ENCODE results near the gene CSNK2A3. TPM values are rescaled to one million over a fixed set of nuclear protein-coding genes. Genes with fewer than 3 reads are reported as not detected.

Gene CSNK2A3
- total and polyA plus RNA-seq, 2 experiments from 2014 or later = 0.91 to 4.1 TPM

DNA sequence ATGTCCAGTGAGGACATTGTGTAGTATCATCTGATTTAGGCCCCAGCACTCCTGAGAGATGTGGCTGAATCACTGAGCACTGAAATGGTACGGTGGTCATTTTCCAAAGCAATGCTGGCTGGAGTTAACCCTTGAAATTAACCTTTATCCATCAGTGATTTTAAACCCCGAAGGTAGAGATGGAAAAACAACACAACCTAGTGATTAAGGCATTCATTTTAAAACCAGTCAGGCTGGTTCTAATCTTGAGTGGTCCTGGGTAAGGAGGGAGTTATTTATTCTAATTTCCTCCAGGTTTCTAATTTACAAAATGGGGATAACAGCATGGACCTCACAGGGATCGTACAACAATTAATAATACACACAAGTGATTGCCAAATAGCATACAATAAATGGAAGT, 6.6 kb upstream of the CSNK2A3 start:
- H3K36me3 ChIP-seq (ENCODE audit: insufficient read depth) = no peaks in the 10 kb centered on the region
- ATAC-seq (no peak), DNase-seq (ENCODE audit: low spot score) (no peak)
- Mint-ChIP-seq H3K4me1 (peaks cover 28% of the 10 kb centered on the region), H3K4me3 (no peak overlapping the region), H3K27me3 (ENCODE audit: insufficient read depth, low read depth, poor library complexity) (peaks cover 6% of the 10 kb centered on the region), H3K27ac (no peak overlapping the region; the same call in 1 of the 2 replicates), H3K9me3 (no peaks in the 10 kb centered on the region; the same call in 2 of the 3 replicates), H3K36me3 (ENCODE audit: low read depth) (peaks cover 3% of the 10 kb centered on the region; the same call in 1 of the 3 replicates)
- H3K27ac ChIP-seq (ENCODE audit: low read depth) = no peak overlapping the region
- H3K27me3 ChIP-seq (ENCODE audit: insufficient read depth) = no peaks in the 10 kb centered on the region
- no peaks in the 10 kb centered on the region for H3K9me2 ChIP-seq (ENCODE audit: insufficient read depth)
- no peak overlapping the region for H3K4me2 ChIP-seq
- no peak overlapping the region for H2AFZ ChIP-seq
- no peaks in the 10 kb centered on the region for H3F3A ChIP-seq (replicated peaks; ENCODE audit: low read depth)
- H3K4me1 ChIP-seq (ENCODE audit: insufficient read depth) = no peaks in the 10 kb centered on the region; the same call in 1 of the 2 replicates
- TF ChIP-seq, protein P1, sequence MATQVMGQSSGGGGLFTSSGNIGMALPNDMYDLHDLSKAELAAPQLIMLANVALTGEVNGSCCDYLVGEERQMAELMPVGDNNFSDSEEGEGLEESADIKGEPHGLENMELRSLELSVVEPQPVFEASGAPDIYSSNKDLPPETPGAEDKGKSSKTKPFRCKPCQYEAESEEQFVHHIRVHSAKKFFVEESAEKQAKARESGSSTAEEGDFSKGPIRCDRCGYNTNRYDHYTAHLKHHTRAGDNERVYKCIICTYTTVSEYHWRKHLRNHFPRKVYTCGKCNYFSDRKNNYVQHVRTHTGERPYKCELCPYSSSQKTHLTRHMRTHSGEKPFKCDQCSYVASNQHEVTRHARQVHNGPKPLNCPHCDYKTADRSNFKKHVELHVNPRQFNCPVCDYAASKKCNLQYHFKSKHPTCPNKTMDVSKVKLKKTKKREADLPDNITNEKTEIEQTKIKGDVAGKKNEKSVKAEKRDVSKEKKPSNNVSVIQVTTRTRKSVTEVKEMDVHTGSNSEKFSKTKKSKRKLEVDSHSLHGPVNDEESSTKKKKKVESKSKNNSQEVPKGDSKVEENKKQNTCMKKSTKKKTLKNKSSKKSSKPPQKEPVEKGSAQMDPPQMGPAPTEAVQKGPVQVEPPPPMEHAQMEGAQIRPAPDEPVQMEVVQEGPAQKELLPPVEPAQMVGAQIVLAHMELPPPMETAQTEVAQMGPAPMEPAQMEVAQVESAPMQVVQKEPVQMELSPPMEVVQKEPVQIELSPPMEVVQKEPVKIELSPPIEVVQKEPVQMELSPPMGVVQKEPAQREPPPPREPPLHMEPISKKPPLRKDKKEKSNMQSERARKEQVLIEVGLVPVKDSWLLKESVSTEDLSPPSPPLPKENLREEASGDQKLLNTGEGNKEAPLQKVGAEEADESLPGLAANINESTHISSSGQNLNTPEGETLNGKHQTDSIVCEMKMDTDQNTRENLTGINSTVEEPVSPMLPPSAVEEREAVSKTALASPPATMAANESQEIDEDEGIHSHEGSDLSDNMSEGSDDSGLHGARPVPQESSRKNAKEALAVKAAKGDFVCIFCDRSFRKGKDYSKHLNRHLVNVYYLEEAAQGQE (IDR thresholded peaks at IDR 0.05; ENCODE audit: unreplicated experiment) = no peak
- TF ChIP-seq JUNB (IDR thresholded peaks at IDR 0.05; ENCODE audit: unreplicated experiment) = no peak
- no peak for TF ChIP-seq STAT1 (IDR thresholded peaks at IDR 0.05; ENCODE audit: unreplicated experiment)
- TF ChIP-seq CREB1 (CRISPR knock-in tag; IDR thresholded peaks at IDR 0.05; ENCODE audit: low read depth) = no peak
- TF ChIP-seq, protein P2, sequence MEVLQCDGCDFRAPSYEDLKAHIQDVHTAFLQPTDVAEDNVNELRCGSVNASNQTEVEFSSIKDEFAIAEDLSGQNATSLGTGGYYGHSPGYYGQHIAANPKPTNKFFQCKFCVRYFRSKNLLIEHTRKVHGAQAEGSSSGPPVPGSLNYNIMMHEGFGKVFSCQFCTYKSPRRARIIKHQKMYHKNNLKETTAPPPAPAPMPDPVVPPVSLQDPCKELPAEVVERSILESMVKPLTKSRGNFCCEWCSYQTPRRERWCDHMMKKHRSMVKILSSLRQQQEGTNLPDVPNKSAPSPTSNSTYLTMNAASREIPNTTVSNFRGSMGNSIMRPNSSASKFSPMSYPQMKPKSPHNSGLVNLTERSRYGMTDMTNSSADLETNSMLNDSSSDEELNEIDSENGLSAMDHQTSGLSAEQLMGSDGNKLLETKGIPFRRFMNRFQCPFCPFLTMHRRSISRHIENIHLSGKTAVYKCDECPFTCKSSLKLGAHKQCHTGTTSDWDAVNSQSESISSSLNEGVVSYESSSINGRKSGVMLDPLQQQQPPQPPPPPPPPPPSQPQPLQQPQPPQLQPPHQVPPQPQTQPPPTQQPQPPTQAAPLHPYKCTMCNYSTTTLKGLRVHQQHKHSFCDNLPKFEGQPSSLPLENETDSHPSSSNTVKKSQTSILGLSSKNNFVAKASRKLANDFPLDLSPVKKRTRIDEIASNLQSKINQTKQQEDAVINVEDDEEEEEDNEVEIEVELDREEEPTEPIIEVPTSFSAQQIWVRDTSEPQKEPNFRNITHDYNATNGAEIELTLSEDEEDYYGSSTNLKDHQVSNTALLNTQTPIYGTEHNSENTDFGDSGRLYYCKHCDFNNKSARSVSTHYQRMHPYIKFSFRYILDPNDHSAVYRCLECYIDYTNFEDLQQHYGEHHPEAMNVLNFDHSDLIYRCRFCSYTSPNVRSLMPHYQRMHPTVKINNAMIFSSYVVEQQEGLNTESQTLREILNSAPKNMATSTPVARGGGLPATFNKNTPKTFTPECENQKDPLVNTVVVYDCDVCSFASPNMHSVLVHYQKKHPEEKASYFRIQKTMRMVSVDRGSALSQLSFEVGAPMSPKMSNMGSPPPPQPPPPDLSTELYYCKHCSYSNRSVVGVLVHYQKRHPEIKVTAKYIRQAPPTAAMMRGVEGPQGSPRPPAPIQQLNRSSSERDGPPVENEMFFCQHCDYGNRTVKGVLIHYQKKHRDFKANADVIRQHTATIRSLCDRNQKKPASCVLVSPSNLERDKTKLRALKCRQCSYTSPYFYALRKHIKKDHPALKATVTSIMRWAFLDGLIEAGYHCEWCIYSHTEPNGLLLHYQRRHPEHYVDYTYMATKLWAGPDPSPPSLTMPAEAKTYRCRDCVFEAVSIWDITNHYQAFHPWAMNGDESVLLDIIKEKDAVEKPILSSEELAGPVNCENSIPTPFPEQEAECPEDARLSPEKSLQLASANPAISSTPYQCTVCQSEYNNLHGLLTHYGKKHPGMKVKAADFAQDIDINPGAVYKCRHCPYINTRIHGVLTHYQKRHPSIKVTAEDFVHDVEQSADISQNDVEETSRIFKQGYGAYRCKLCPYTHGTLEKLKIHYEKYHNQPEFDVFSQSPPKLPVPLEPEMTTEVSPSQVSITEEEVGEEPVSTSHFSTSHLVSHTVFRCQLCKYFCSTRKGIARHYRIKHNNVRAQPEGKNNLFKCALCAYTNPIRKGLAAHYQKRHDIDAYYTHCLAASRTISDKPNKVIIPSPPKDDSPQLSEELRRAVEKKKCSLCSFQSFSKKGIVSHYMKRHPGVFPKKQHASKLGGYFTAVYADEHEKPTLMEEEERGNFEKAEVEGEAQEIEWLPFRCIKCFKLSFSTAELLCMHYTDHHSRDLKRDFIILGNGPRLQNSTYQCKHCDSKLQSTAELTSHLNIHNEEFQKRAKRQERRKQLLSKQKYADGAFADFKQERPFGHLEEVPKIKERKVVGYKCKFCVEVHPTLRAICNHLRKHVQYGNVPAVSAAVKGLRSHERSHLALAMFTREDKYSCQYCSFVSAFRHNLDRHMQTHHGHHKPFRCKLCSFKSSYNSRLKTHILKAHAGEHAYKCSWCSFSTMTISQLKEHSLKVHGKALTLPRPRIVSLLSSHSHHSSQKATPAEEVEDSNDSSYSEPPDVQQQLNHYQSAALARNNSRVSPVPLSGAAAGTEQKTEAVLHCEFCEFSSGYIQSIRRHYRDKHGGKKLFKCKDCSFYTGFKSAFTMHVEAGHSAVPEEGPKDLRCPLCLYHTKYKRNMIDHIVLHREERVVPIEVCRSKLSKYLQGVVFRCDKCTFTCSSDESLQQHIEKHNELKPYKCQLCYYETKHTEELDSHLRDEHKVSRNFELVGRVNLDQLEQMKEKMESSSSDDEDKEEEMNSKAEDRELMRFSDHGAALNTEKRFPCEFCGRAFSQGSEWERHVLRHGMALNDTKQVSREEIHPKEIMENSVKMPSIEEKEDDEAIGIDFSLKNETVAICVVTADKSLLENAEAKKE (CRISPR knock-in tag; IDR thresholded peaks at IDR 0.05) = no peak
- TF ChIP-seq, protein P3, sequence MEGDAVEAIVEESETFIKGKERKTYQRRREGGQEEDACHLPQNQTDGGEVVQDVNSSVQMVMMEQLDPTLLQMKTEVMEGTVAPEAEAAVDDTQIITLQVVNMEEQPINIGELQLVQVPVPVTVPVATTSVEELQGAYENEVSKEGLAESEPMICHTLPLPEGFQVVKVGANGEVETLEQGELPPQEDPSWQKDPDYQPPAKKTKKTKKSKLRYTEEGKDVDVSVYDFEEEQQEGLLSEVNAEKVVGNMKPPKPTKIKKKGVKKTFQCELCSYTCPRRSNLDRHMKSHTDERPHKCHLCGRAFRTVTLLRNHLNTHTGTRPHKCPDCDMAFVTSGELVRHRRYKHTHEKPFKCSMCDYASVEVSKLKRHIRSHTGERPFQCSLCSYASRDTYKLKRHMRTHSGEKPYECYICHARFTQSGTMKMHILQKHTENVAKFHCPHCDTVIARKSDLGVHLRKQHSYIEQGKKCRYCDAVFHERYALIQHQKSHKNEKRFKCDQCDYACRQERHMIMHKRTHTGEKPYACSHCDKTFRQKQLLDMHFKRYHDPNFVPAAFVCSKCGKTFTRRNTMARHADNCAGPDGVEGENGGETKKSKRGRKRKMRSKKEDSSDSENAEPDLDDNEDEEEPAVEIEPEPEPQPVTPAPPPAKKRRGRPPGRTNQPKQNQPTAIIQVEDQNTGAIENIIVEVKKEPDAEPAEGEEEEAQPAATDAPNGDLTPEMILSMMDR (conservative IDR thresholded peaks at IDR 0.05; ENCODE audit: low read depth in 2 of 2) = no peak
- no peak for TF ChIP-seq NANOG (IDR thresholded peaks at IDR 0.05; ENCODE audit: borderline replicate concordance)
- TF ChIP-seq ZNF331 (CRISPR knock-in tag; IDR thresholded peaks at IDR 0.05; ENCODE audit: low read depth) = no peak
- TF ChIP-seq ZNF114 (CRISPR knock-in tag; IDR thresholded peaks at IDR 0.05) = no peak
- TF ChIP-seq POLR2AphosphoS5 (IDR thresholded peaks at IDR 0.05; ENCODE audit: low read depth) = no peak
- TF ChIP-seq, protein P4, sequence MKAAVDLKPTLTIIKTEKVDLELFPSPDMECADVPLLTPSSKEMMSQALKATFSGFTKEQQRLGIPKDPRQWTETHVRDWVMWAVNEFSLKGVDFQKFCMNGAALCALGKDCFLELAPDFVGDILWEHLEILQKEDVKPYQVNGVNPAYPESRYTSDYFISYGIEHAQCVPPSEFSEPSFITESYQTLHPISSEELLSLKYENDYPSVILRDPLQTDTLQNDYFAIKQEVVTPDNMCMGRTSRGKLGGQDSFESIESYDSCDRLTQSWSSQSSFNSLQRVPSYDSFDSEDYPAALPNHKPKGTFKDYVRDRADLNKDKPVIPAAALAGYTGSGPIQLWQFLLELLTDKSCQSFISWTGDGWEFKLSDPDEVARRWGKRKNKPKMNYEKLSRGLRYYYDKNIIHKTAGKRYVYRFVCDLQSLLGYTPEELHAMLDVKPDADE (IDR thresholded peaks at IDR 0.05) = no peak
- no peak for TF ChIP-seq EZH2phosphoT487 (IDR thresholded peaks at IDR 0.05; ENCODE audit: unreplicated experiment)
- TF ChIP-seq EZH2 (IDR thresholded peaks at IDR 0.05; ENCODE audit: low read depth, unreplicated experiment) = no peak
- H3K4me3 ChIP-seq = no peak overlapping the region
- H3K79me2 ChIP-seq (replicated peaks; ENCODE audit: insufficient read depth) = no peaks in the 10 kb centered on the region
- no peaks in the 10 kb centered on the region for H4K20me1 ChIP-seq (replicated peaks; ENCODE audit: insufficient read depth)

Data from GM23338 (cell line).